MCF 10A (cell line): ENCODE data around the gene TMEM196. TPM values are rescaled to one million over a fixed set of nuclear protein-coding genes. Genes with fewer than 3 reads are reported as not detected.

ENCODE experiments used
- BruUV-seq: library from RNA; stranded (reverse); fragments of 400-500 nt; replicated peaks from 2 replicates; lab custom pipeline; 2021; lab: Mats Ljungman, UMichigan
- CTCF ChIA-PET: fragments of 300-600 bp; sonication (Branson Sonifier 250); formaldehyde crosslinking; extraction: SDS; loops from one replicate; lab custom pipeline; 2021; ENCODE audit warnings: antibody characterized with exemption, inconsistent platforms; lab: Yijun Ruan, JAX
- POLR2A ChIA-PET: fragments of 300-600, 350-650 bp; sonication (Branson Sonifier 250); formaldehyde crosslinking; extraction: SDS; loops from one replicate; lab custom pipeline; 2020; ENCODE audit warnings: antibody characterized with exemption, inconsistent platforms; lab: Yijun Ruan, JAX
- DNase-seq: peaks from one replicate; pipeline ENCODE4 v3.0.0-alpha.2; 2018; ENCODE audit not compliant: unreplicated experiment
- H3K27ac Mint-ChIP-seq: one replicate; pipeline ENCODE4 v1.8.0; 2022; ENCODE audit warnings: mild to moderate bottlenecking, low read depth, mixed read lengths; ENCODE audit not compliant: unreplicated experiment
- H3K27me3 Mint-ChIP-seq: one replicate; pipeline ENCODE4 v1.8.0; 2022; ENCODE audit warnings: mixed read lengths; ENCODE audit not compliant: insufficient read depth, unreplicated experiment
- H3K36me3 Mint-ChIP-seq: one replicate; pipeline ENCODE4 v1.8.0; 2022; ENCODE audit warnings: mild to moderate bottlenecking, moderate library complexity, mixed read lengths; ENCODE audit not compliant: insufficient read depth, unreplicated experiment
- H3K4me1 Mint-ChIP-seq: one replicate; pipeline ENCODE4 v1.8.0; 2022; ENCODE audit warnings: mixed read lengths; ENCODE audit not compliant: insufficient read depth, unreplicated experiment
- H3K4me3 Mint-ChIP-seq: one replicate; pipeline ENCODE4 v1.8.0; 2022; ENCODE audit warnings: mild to moderate bottlenecking, moderate library complexity, mixed read lengths; ENCODE audit not compliant: unreplicated experiment
- H3K9me3 Mint-ChIP-seq: one replicate; pipeline ENCODE4 v1.8.0; 2022; ENCODE audit warnings: mixed read lengths; ENCODE audit not compliant: unreplicated experiment
- intact Hi-C: fragments of 100-400 bp; cut with micrococcal nuclease; formaldehyde crosslinking; loops from 2 replicates; pipeline ENCODE4 v1.14.1; 2022
- total RNA-seq: library from RNA; stranded (reverse); gene quantifications from 2 replicates; pipeline ENCODE4 v1.2.3, GENCODE V29; 2022
- TF ChIP-seq, protein P1 (sequence below): fragments of 200-600 bp; IDR thresholded peaks from one replicate; pipeline ENCODE4 v1.8.0; 2022; ENCODE audit warnings: antibody characterized with exemption, mild to moderate bottlenecking; ENCODE audit not compliant: unreplicated experiment

The TMEM196 gene
- total RNA-seq, 1 experiment from 2014 or later, result not detected

DNA sequence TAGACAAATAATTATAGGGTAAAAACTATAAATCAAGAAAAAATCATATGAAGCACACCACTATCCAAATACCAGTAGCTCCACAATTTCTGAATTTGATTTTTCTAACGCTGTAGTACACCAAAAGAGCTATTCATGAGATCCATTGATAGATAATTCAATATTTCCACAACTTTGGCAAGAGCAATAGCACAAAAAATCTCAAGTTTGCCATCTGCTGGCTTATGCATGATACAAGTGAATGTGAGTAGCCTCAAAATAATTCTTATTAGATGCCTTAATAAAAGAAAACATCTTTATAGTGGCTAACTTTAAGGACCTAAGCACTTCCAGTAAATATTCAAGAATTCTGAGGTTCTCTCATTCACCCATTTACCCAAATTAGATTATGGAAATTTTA lies 2.2 kb upstream of the TMEM196 start:
- H3K27me3 Mint-ChIP-seq, result peaks cover 15% of the 10 kb centered on the region
- intact Hi-C loops, result no loop called here
- no TSS peak for BruUV-seq
- CTCF ChIA-PET, result interaction anchor here (0.9 to 1.8 kb wide), 2 partner anchors 21 to 525 kb away, joined by 3 to 4 read pairs; no protein-coding TSS in a partner anchor
- no peaks in the 10 kb centered on the region for H3K36me3 Mint-ChIP-seq
- no peaks in the 10 kb centered on the region for H3K9me3 Mint-ChIP-seq
- no peak for DNase-seq
- no peak overlapping the region for H3K4me3 Mint-ChIP-seq
- peaks cover 8% of the 10 kb centered on the region for H3K4me1 Mint-ChIP-seq
- no peak overlapping the region for H3K27ac Mint-ChIP-seq
- POLR2A ChIA-PET, result no interaction called here
- TF ChIP-seq, protein P1, sequence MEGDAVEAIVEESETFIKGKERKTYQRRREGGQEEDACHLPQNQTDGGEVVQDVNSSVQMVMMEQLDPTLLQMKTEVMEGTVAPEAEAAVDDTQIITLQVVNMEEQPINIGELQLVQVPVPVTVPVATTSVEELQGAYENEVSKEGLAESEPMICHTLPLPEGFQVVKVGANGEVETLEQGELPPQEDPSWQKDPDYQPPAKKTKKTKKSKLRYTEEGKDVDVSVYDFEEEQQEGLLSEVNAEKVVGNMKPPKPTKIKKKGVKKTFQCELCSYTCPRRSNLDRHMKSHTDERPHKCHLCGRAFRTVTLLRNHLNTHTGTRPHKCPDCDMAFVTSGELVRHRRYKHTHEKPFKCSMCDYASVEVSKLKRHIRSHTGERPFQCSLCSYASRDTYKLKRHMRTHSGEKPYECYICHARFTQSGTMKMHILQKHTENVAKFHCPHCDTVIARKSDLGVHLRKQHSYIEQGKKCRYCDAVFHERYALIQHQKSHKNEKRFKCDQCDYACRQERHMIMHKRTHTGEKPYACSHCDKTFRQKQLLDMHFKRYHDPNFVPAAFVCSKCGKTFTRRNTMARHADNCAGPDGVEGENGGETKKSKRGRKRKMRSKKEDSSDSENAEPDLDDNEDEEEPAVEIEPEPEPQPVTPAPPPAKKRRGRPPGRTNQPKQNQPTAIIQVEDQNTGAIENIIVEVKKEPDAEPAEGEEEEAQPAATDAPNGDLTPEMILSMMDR, result no peak

DNA sequence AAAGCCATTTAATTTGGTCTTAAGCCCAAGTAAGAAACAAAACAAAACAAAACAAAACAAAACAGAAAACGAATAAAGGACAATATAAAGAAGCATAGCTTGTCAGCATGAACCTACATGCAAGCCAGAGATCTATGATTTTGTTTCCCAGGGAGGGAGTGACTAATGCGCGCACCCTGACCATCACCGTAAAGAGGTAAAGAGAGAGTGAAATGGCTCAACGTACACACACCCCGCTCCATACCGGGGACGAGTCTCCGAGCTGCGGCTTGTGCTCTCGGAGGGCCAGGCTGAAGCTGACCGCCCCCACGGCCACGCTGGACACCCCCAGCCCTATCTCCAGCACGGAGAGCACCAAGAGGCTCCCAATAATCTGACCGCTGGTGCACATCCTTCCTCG lies 1.1 kb downstream of the TMEM196 start:
- POLR2A ChIA-PET, result interaction anchor here (1.9 kb wide), 1 partner anchor 10 kb away, joined by 5 read pairs; no protein-coding TSS in a partner anchor
- no TSS peak for BruUV-seq
- no peak overlapping the region for H3K27ac Mint-ChIP-seq
- DNase-seq, result no peak
- H3K9me3 Mint-ChIP-seq, result no peaks in the 10 kb centered on the region
- TF ChIP-seq, protein P1, result no peak
- H3K36me3 Mint-ChIP-seq, result no peaks in the 10 kb centered on the region
- H3K4me1 Mint-ChIP-seq, result peaks cover 8% of the 10 kb centered on the region
- no peak overlapping the region for H3K4me3 Mint-ChIP-seq
- CTCF ChIA-PET, result interaction anchor here (0.5 to 1.4 kb wide), 5 partner anchors 18 to 826 kb away, joined by 3 to 6 read pairs (median 3); no protein-coding TSS in a partner anchor
- intact Hi-C loops, result no loop called here
- peaks cover 15% of the 10 kb centered on the region for H3K27me3 Mint-ChIP-seq

DNA sequence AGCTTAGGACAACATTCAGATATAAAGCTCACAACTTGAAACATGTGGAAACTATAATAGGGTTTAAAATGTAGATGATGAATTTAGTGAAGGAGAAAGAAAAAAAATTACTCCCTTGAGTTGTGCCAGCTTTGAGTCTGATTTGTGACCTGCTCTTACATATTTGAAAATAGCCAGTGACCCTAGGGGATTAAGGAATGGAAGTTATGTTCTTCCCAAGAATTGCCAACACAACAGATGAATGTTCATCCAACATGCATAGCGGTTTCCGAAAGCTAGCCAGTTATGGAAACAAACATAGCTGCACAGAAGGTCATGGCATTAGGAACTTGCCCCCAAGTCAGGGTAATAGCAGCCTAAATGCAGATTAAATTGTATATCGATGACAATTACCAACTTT lies 10.8 kb downstream of the TMEM196 start:
- H3K4me3 Mint-ChIP-seq, result no peak overlapping the region
- no peaks in the 10 kb centered on the region for H3K9me3 Mint-ChIP-seq
- no peak overlapping the region for H3K27ac Mint-ChIP-seq
- no TSS peak for BruUV-seq
- H3K4me1 Mint-ChIP-seq, result no peaks in the 10 kb centered on the region
- no peak for DNase-seq
- intact Hi-C loops, result no loop called here
- ChIA-PET POLR2A (interaction anchor here (1.2 kb wide), 1 partner anchor 834 kb away, joined by 4 read pairs; no protein-coding TSS in a partner anchor), CTCF (interaction anchor here (1.0 to 1.2 kb wide), 2 partner anchors 8 to 411 kb away, joined by 3 to 4 read pairs; no protein-coding TSS in a partner anchor)
- no peaks in the 10 kb centered on the region for H3K36me3 Mint-ChIP-seq
- TF ChIP-seq, protein P1, result no peak
- no peaks in the 10 kb centered on the region for H3K27me3 Mint-ChIP-seq

DNA sequence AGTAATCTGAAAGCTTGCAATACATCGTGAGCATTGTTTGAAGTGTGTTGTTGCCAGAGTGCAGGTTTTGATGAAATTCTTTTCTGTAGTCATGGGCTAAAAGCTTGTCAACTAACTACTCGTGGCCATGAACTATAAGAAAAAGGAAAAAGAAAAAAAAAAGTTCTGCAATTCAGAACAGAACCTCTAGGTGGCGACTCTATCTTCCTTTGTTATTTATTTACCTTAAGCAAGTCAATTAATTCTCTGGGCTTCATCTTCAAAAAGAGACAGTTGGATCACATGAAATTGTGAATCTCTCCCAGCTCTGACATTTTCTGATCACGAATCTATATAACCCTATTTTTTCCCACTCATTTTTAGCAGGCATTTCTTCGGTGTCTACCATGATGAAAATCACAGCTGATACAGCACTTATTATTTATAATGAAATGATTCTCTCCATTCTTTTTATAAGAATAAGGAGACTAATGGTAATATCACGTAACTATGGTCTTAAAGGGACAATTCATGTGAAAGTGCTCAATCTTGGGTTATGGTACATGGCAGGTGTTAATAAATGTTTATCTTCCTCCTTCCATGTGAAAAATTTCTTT lies 18.8 kb downstream of the TMEM196 start:
- no peaks in the 10 kb centered on the region for H3K27me3 Mint-ChIP-seq
- DNase-seq, result peak; percentile 56
- no peak overlapping the region for H3K27ac Mint-ChIP-seq

More for the DNA sequence above, 18.8 kb downstream of the TMEM196 start:
- no peaks in the 10 kb centered on the region for H3K9me3 Mint-ChIP-seq
- H3K4me3 Mint-ChIP-seq, result no peak overlapping the region
- TF ChIP-seq, protein P1, result peak; percentile 53
- intact Hi-C loops, result loop anchor here (1.0 to 5.0 kb wide), 3 partner anchors 418 to 573 kb away; no protein-coding TSS in a partner anchor
- ChIA-PET CTCF (interaction anchor here (0.6 to 6.0 kb wide), 48 partner anchors 8 to 897 kb away, joined by 3 to 50 read pairs (median 4); partner anchors contain the start of gene TMEM196), POLR2A (interaction anchor here (0.8 to 1.0 kb wide), 3 partner anchors 45 to 844 kb away, joined by 3 to 6 read pairs (median 4); partner anchors contain the start of gene POLR1F)
- H3K36me3 Mint-ChIP-seq, result no peaks in the 10 kb centered on the region
- H3K4me1 Mint-ChIP-seq, result peaks cover 6% of the 10 kb centered on the region
- no TSS peak for BruUV-seq
